ENCODE data around the gene ERC2. TPM values are rescaled to one million over a fixed set of nuclear protein-coding genes. Genes with fewer than 3 reads are reported as not detected.

Gene ERC2
- total and polyA plus RNA-seq, 2 of the 8 experiments (the other 6 are each of a cell fraction or from before 2014, with no cell fraction given): 16.4 to 22.8 TPM

GRCh38 chr3:55947406-55947805 lies 520.9 kb downstream of the ERC2 start:
- H2BK120ac ChIP-seq (replicated peaks; ENCODE audit: low read depth, low read length): no peak overlapping the region
- no peak overlapping the region for H3K4me2 ChIP-seq (ENCODE audit: insufficient read depth in 1 of 2, low read depth in 2 of 2, low read length in 2 of 2)
- H2AFZ ChIP-seq (ENCODE audit: low read length): no peak overlapping the region
- no peak overlapping the region for H3K4me3 ChIP-seq (ENCODE audit: extremely low read depth in 1 of 4, insufficient read depth in 2 of 4, low read depth in 3 of 4, low read length in 4 of 4)
- no peak overlapping the region for H3K56ac ChIP-seq (replicated peaks; ENCODE audit: insufficient read length, low read depth, low read length)
- no peaks in the 10 kb centered on the region for H3K23me2 ChIP-seq (ENCODE audit: low read depth, low read length)
- no peak overlapping the region for H4K5ac ChIP-seq (ENCODE audit: insufficient read length, low read depth, low read length)
- H3K14ac ChIP-seq (ENCODE audit: insufficient read length): no peak overlapping the region
- H2BK20ac ChIP-seq (ENCODE audit: low read length): no peak overlapping the region
- H4K20me1 ChIP-seq (replicated peaks in 1 of 2; ENCODE audit: control insufficient read depth in 1 of 2, insufficient read depth in 2 of 2, low read length in 2 of 2): no peaks in the 10 kb centered on the region
- ChIA-PET CTCF (ENCODE audit: partially characterized antibody) (interaction anchor here (1.7 kb wide), 1 partner anchor 10 kb away, joined by 5 read pairs; no protein-coding TSS in a partner anchor), POLR2A (ENCODE audit: partially characterized antibody) (no interaction called here)
- 91% methylated on average over 5 of the region's 5 CpGs; no CpG with 5 or more reads in 1 of the 2 experiments for WGBS, 2 experiments (ENCODE audit: extremely low coverage in 1 of 2, insufficient coverage in 1 of 2, insufficient read length in 1 of 2, insufficient replicate concordance in 2 of 2, low coverage in 1 of 2, low lambda C conversion rate in 2 of 2, missing lambda C conversion rate in 1 of 2)
- H3K4ac ChIP-seq (replicated peaks; ENCODE audit: insufficient read length, low read depth, low read length): no peak overlapping the region
- H3K23ac ChIP-seq (ENCODE audit: insufficient read length): no peak overlapping the region
- H2BK5ac ChIP-seq (ENCODE audit: low read depth, low read length): no peak overlapping the region
- H3K4me1 ChIP-seq (replicated peaks in 1 of 4; ENCODE audit: control insufficient read depth in 3 of 4, insufficient read depth in 4 of 4, low read length in 3 of 4): no peaks in the 10 kb centered on the region
- no peaks in the 10 kb centered on the region for H3K9me3 ChIP-seq (ENCODE audit: insufficient read depth in 2 of 2, low read depth in 1 of 2, low read length in 1 of 2)
- no peaks in the 10 kb centered on the region for H3K79me2 ChIP-seq (ENCODE audit: control insufficient read depth in 1 of 2, insufficient read depth in 2 of 2, low read length in 2 of 2)
- no peaks in the 10 kb centered on the region for H3K27me3 ChIP-seq (replicated peaks in 1 of 4; ENCODE audit: control insufficient read depth in 3 of 4, extremely low read depth in 1 of 4, insufficient read depth in 3 of 4, low read length in 3 of 4)
- FAIRE-seq (no peak), DNase-seq (ENCODE audit: low read depth in 1 of 2, low spot score in 2 of 2) (no peak)
- H3K18ac ChIP-seq (ENCODE audit: extremely low read depth, low read length): no peak overlapping the region
- 0 out of 2 replicates have a peak overlapping the region, but pooled peaks have one; percentile 25 for H4K8ac ChIP-seq (ENCODE audit: extremely low read depth, insufficient read depth, low read length)
- no peak overlapping the region for H2AK5ac ChIP-seq (ENCODE audit: low read depth, low read length)
- H3K36me3 ChIP-seq (ENCODE audit: control insufficient read depth in 2 of 4, insufficient read depth in 4 of 4, low read length in 3 of 4): no peaks in the 10 kb centered on the region; a peak in 1 of 8 replicates
- no peak overlapping the region for H2BK12ac ChIP-seq (ENCODE audit: low read depth, low read length)
- H2BK15ac ChIP-seq (ENCODE audit: low read length): no peak overlapping the region
- H3K27ac ChIP-seq (ENCODE audit: low read depth, low read length): no peak overlapping the region
- no peaks in the 10 kb centered on the region for H3K79me1 ChIP-seq (ENCODE audit: low read depth, low read length)
- no peak overlapping the region for H3K9ac ChIP-seq (replicated peaks in 1 of 4; ENCODE audit: extremely low read depth in 1 of 4, low read depth in 3 of 4, low read length in 3 of 4)
- no peak overlapping the region for H4K91ac ChIP-seq (replicated peaks; ENCODE audit: insufficient read length, low read length)
- TF ChIP-seq, protein P1, sequence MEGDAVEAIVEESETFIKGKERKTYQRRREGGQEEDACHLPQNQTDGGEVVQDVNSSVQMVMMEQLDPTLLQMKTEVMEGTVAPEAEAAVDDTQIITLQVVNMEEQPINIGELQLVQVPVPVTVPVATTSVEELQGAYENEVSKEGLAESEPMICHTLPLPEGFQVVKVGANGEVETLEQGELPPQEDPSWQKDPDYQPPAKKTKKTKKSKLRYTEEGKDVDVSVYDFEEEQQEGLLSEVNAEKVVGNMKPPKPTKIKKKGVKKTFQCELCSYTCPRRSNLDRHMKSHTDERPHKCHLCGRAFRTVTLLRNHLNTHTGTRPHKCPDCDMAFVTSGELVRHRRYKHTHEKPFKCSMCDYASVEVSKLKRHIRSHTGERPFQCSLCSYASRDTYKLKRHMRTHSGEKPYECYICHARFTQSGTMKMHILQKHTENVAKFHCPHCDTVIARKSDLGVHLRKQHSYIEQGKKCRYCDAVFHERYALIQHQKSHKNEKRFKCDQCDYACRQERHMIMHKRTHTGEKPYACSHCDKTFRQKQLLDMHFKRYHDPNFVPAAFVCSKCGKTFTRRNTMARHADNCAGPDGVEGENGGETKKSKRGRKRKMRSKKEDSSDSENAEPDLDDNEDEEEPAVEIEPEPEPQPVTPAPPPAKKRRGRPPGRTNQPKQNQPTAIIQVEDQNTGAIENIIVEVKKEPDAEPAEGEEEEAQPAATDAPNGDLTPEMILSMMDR (IDR thresholded peaks at IDR 0.05; ENCODE audit: control extremely low read depth in 1 of 3, insufficient read depth in 1 of 3, low read depth in 1 of 3, low read length in 3 of 3): no peak
- no peak for TF ChIP-seq USF2 (IDR thresholded peaks at IDR 0.05; ENCODE audit: low read length)
- TF ChIP-seq TEAD4 (IDR thresholded peaks at IDR 0.05; ENCODE audit: low read depth, low read length): no peak
- TF ChIP-seq JUN (IDR thresholded peaks at IDR 0.05; ENCODE audit: low read depth, low read length): no peak
- TF ChIP-seq RXRA (IDR thresholded peaks at IDR 0.05; ENCODE audit: insufficient read depth, low read depth, low read length): no peak
- TF ChIP-seq TCF12 (IDR thresholded peaks at IDR 0.05; ENCODE audit: low read depth, low read length): no peak
- TF ChIP-seq JUND (IDR thresholded peaks at IDR 0.05; ENCODE audit: low read length): no peak
- TF ChIP-seq POLR2AphosphoS5 (IDR thresholded peaks at IDR 0.05; ENCODE audit: low read depth, low read length): no peak
- no peak for TF ChIP-seq RFX5 (IDR thresholded peaks at IDR 0.05; ENCODE audit: borderline replicate concordance, low read depth, low read length)
- TF ChIP-seq SP1 (IDR thresholded peaks at IDR 0.05; ENCODE audit: low read depth, low read length): no peak
- TF ChIP-seq HDAC6 (IDR thresholded peaks at IDR 0.05; ENCODE audit: low read depth, low read length): no peak
- no peak for TF ChIP-seq TAF7 (optimal IDR thresholded peaks at IDR 0.05; ENCODE audit: borderline replicate concordance, low read depth, low read length)

All from H1 (cell line).